Vagina (tissue), 2 donors: ENCODE measurements around the gene DCC. TPM values are rescaled to one million over a fixed set of nuclear protein-coding genes. Genes with fewer than 3 reads are reported as not detected.

ENCODE experiments used
- DNase-seq, 2 donors: peaks; one replicate each; pipeline ENCODE4 v3.0.0-alpha.2; 2017; ENCODE audit errors: extremely low spot score in 2 of 2
- H3K27ac ChIP-seq: fragments of 200-600 bp; sonication (generic); one replicate; pipeline ENCODE4 v1.5.1; 2019
- H3K27me3 ChIP-seq: fragments of 200-600 bp; sonication (generic); one replicate; pipeline ENCODE4 v1.5.1; 2019
- H3K36me3 ChIP-seq, 2 donors: fragments of 200-600 bp; sonication (generic); one replicate each; pipeline ENCODE4 v1.5.1; 2017 to 2019
- H3K4me1 ChIP-seq: fragments of 200-600 bp; sonication (generic); one replicate; pipeline ENCODE4 v1.5.1; 2019
- H3K4me3 ChIP-seq, 2 donors: fragments of 200-600 bp; sonication (generic); 1 replicate in 1 of 2; 2 replicates in 1 of 2; pipeline ENCODE4 v1.5.1; 2016 to 2019
- H3K9me3 ChIP-seq: fragments of 200-600 bp; sonication (generic); one replicate; pipeline ENCODE4 v1.5.1; 2019
- POLR2A ChIP-seq, 2 donors: fragments of 450-650 bp; IDR thresholded peaks; one replicate each; pipeline ENCODE4 v1.6.1; 2017; ENCODE audit warnings: antibody characterized with exemption in 2 of 2, mild to moderate bottlenecking in 2 of 2, moderate library complexity in 2 of 2
- POLR2AphosphoS5 ChIP-seq, 2 donors: sonication (generic); formaldehyde crosslinking; IDR thresholded peaks; one replicate each; pipeline ENCODE4 v1.9.0; 2017; ENCODE audit warnings: antibody characterized with exemption in 2 of 2, mild to moderate bottlenecking in 2 of 2, low read depth in 1 of 2; ENCODE audit not compliant: insufficient read depth in 1 of 2
- intact Hi-C: fragments of 100-400 bp; cut with DNase I; formaldehyde crosslinking; loops from one replicate; pipeline ENCODE4 v1.15.1; 2023
- total RNA-seq: library from RNA; depleted of rRNA; stranded (reverse); fragments of >200 nt; gene quantifications from one replicate; pipeline ENCODE4 v1.2.3, GENCODE V29; 2016
- TF ChIP-seq, protein P1 (sequence below), 3 experiments: fragments of 450-650 bp in 2 of 3; fragments of 200-600 bp in 1 of 3; sonication (generic) in 1 of 3; IDR thresholded peaks; one replicate each; pipeline ENCODE4 v1.5.1; 2017 to 2019; ENCODE audit warnings: antibody characterized with exemption in 3 of 3, mild to moderate bottlenecking in 2 of 3, moderate library complexity in 2 of 3

DCC gene
- total RNA-seq, 1 donor from 2014 or later = not detected

DNA sequence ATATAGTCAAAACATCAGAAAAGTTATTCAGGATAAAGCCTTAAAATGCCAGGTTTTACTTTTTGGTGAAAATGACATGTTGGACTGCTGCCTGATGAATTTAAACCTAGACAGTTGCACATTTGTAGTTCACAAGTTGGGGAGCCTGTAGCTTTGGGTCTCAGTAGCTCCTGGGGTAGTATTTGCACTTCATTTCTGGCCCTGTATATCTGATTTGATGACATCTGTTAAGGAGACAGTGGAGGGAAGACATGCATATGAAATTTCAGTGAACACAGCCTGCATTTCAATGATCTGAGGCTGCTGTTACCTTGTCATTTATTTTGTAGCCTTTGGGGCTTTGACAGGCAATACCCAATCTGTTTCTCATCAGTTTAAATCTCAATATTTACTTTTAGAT is 156.4 kb downstream of the DCC start:
- no peaks in the 10 kb centered on the region for H3K4me1 ChIP-seq
- H3K27me3 ChIP-seq = no peaks in the 10 kb centered on the region
- H3K36me3 ChIP-seq = no peaks in the 10 kb centered on the region
- intact Hi-C loops = no loop called here
- DNase-seq = no peak
- H3K27ac ChIP-seq = no peak overlapping the region
- no peak overlapping the region for H3K4me3 ChIP-seq
- H3K9me3 ChIP-seq = no peaks in the 10 kb centered on the region
- TF ChIP-seq POLR2A (IDR thresholded peaks at IDR 0.05) = no peak
- TF ChIP-seq POLR2AphosphoS5 (IDR thresholded peaks at IDR 0.05; ENCODE audit: insufficient read depth in 1 of 2, low read depth in 1 of 2) = no peak

DNA sequence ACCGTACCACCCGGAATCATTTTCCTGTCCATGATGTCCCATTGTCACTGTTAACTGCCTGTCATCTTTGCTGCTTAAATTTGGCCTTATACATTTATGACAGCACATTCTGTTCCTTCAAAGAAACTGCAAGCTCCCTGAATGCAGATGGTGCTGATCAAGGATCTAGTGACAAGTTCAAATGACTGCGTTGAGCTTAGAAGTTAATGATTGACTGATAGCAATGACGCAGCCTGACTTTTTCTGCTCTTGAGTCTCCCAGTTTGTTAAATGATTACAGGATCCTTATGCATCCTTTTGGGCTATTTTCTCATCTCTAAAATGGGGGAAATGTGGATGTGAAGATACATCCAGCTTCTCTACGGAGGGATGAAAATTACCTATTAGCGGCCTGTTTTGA is 159.0 kb downstream of the DCC start:
- no peak for TF ChIP-seq POLR2A (IDR thresholded peaks at IDR 0.05)
- TF ChIP-seq, protein P1, sequence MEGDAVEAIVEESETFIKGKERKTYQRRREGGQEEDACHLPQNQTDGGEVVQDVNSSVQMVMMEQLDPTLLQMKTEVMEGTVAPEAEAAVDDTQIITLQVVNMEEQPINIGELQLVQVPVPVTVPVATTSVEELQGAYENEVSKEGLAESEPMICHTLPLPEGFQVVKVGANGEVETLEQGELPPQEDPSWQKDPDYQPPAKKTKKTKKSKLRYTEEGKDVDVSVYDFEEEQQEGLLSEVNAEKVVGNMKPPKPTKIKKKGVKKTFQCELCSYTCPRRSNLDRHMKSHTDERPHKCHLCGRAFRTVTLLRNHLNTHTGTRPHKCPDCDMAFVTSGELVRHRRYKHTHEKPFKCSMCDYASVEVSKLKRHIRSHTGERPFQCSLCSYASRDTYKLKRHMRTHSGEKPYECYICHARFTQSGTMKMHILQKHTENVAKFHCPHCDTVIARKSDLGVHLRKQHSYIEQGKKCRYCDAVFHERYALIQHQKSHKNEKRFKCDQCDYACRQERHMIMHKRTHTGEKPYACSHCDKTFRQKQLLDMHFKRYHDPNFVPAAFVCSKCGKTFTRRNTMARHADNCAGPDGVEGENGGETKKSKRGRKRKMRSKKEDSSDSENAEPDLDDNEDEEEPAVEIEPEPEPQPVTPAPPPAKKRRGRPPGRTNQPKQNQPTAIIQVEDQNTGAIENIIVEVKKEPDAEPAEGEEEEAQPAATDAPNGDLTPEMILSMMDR (IDR thresholded peaks at IDR 0.05) = no peak
- TF ChIP-seq POLR2AphosphoS5 (IDR thresholded peaks at IDR 0.05; ENCODE audit: insufficient read depth in 1 of 2, low read depth in 1 of 2) = no peak
- Histone ChIP-seq H3K36me3 (no peaks in the 10 kb centered on the region), H3K9me3 (no peaks in the 10 kb centered on the region), H3K27me3 (no peaks in the 10 kb centered on the region), H3K27ac (no peak overlapping the region), H3K4me1 (no peaks in the 10 kb centered on the region), H3K4me3 (no peak overlapping the region)
- intact Hi-C loops = no loop called here
- DNase-seq = no peak

DNA sequence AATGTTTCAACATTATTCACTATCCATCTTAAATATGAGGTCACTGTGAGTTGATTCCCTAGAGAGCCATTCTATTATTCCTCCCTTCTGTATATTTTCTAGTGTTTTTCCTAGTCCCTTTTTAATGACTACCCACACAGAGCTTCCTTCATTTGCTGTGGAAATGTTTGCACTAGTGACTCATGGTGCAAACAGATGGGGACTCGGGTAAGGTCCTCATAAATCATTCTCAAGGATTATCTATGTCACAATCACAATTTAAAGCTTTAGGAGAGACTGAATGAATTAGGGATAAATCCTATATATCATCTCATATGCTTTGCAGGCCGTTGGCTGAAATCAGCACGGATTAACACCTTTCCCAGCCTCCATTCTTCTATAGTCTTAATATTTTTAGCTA is 159.6 kb downstream of the DCC start:
- TF ChIP-seq, protein P1 (IDR thresholded peaks at IDR 0.05) = no peak
- TF ChIP-seq POLR2AphosphoS5 (IDR thresholded peaks at IDR 0.05; ENCODE audit: insufficient read depth in 1 of 2, low read depth in 1 of 2) (no peak), POLR2A (IDR thresholded peaks at IDR 0.05) (no peak)
- no peaks in the 10 kb centered on the region for H3K4me1 ChIP-seq
- DNase-seq = no peak
- intact Hi-C loops = no loop called here
- H3K27me3 ChIP-seq = no peaks in the 10 kb centered on the region
- H3K4me3 ChIP-seq = no peak overlapping the region
- no peaks in the 10 kb centered on the region for H3K36me3 ChIP-seq
- no peak overlapping the region for H3K27ac ChIP-seq
- H3K9me3 ChIP-seq = no peaks in the 10 kb centered on the region

DNA sequence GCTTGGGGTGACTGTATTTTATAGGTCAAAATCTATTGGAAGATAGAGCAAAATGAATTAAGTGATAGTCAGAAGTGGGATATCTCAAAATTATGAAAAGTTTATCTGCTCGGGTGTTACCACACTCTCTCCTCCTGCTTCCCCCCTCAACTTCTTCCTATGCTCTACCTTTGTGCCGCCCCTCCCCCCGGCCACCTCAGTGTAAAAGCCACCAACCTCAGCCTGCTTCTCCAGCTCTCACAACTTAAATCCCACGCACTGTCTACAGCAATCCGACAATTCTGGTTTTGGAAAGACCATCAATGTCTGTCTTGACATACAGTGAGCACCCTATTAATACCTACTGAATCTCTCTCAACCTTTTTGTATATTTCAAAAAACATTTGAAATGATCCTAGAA is 164.6 kb downstream of the DCC start:
- H3K27ac ChIP-seq = no peak overlapping the region
- no peaks in the 10 kb centered on the region for H3K9me3 ChIP-seq
- no peak for TF ChIP-seq POLR2A (IDR thresholded peaks at IDR 0.05)
- TF ChIP-seq, protein P1 (IDR thresholded peaks at IDR 0.05) = no peak
- TF ChIP-seq POLR2AphosphoS5 (IDR thresholded peaks at IDR 0.05; ENCODE audit: insufficient read depth in 1 of 2, low read depth in 1 of 2) = no peak
- no peak for DNase-seq
- no peak overlapping the region for H3K4me3 ChIP-seq
- H3K27me3 ChIP-seq = no peaks in the 10 kb centered on the region
- no peaks in the 10 kb centered on the region for H3K36me3 ChIP-seq
- no peaks in the 10 kb centered on the region for H3K4me1 ChIP-seq
- intact Hi-C loops = no loop called here

DNA sequence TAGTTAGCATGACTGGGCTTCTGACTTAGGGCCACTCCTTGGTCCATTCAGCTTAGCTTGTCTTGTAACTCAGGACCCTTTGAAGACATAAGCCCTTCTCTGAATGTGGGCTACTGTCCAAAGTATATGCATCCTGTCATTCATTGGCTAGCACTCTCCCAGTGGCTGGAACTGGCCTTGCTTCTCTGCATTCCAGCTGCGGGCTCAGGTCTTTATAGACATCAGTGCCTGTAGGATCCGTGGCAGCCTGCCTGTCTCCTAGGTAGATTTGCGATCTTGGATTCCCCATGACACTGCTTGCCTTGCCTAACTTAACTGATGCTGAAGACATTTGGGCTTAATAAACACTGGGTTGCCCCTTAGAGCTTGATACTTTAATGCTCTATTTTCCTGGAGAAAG is 170.1 kb downstream of the DCC start:
- Histone ChIP-seq H3K4me3 (no peak overlapping the region), H3K4me1 (no peaks in the 10 kb centered on the region), H3K9me3 (no peaks in the 10 kb centered on the region), H3K27me3 (no peaks in the 10 kb centered on the region), H3K27ac (no peak overlapping the region), H3K36me3 (no peaks in the 10 kb centered on the region)
- DNase-seq = no peak
- TF ChIP-seq POLR2A (IDR thresholded peaks at IDR 0.05) (no peak), POLR2AphosphoS5 (IDR thresholded peaks at IDR 0.05; ENCODE audit: insufficient read depth in 1 of 2, low read depth in 1 of 2) (no peak)
- TF ChIP-seq, protein P1 (IDR thresholded peaks at IDR 0.05) = no peak
- intact Hi-C loops = no loop called here

DNA sequence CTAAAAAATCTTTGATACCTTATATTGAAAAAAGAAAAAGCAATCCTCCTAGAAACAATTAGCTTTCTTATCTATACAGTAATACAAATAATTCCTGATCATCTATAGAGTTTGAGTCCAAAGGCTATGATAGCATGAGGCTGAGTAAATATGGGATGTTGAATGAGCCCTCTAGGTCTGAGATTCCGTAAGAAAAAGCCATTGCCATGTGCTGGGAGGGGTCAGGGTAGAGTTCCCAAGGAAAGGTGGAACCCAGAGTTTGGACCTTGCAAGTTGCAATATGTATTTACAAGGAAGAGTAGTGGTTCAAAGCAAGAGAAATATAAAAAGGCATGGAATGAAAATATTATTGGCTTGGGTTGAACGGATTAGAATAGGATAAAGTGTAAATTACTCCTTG is 178.1 kb downstream of the DCC start:
- no peak for DNase-seq
- Histone ChIP-seq H3K27me3 (no peaks in the 10 kb centered on the region), H3K36me3 (no peaks in the 10 kb centered on the region), H3K4me1 (no peaks in the 10 kb centered on the region), H3K27ac (no peak overlapping the region), H3K4me3 (no peak overlapping the region), H3K9me3 (no peaks in the 10 kb centered on the region)
- TF ChIP-seq, protein P1 (IDR thresholded peaks at IDR 0.05) = no peak
- no peak for TF ChIP-seq POLR2A (IDR thresholded peaks at IDR 0.05)
- no peak for TF ChIP-seq POLR2AphosphoS5 (IDR thresholded peaks at IDR 0.05; ENCODE audit: insufficient read depth in 1 of 2, low read depth in 1 of 2)
- intact Hi-C loops = no loop called here
